GM23338 (cell line): ENCODE results near the gene AJUBA. TPM values are rescaled to one million over a fixed set of nuclear protein-coding genes. Genes with fewer than 3 reads are reported as not detected.

Experiments used
- ATAC-seq: fragments of 200-7000 bp; cut with Tn5 transposase; 3 replicates; pipeline ENCODE4 v1.9.1; 2020
- DNase-seq: peaks from one replicate; pipeline ENCODE4 v3.0.0-alpha.2; 2015; ENCODE audit warnings: low spot score
- H2AFZ ChIP-seq: fragments of 200-600 bp; sonication (generic); 2 replicates; pipeline ENCODE4 v1.8.0; 2016; ENCODE audit warnings: antibody characterized with exemption, mild to moderate bottlenecking, moderate library complexity
- H3F3A ChIP-seq: fragments of 200-600 bp; sonication (generic); replicated peaks from 2 replicates; pipeline ENCODE4 v1.8.0; 2017; ENCODE audit warnings: antibody characterized with exemption, mixed run types, low read depth
- H3K27ac ChIP-seq: fragments of 200-600 bp; sonication (generic); 2 replicates; pipeline ENCODE4 v1.6.1; 2016; ENCODE audit warnings: low read depth
- H3K27me3 ChIP-seq: fragments of 200-600 bp; sonication (generic); 2 replicates; pipeline ENCODE4 v1.8.0; 2016; ENCODE audit warnings: mild to moderate bottlenecking, mixed run types, moderate library complexity; ENCODE audit not compliant: insufficient read depth
- H3K36me3 ChIP-seq: fragments of 200-600 bp; sonication (generic); 2 replicates; pipeline ENCODE4 v1.8.0; 2016; ENCODE audit warnings: mild to moderate bottlenecking; ENCODE audit not compliant: insufficient read depth
- H3K4me1 ChIP-seq: fragments of 200-600 bp; sonication (generic); 2 replicates; pipeline ENCODE4 v1.8.0; 2016; ENCODE audit warnings: mild to moderate bottlenecking, moderate library complexity; ENCODE audit not compliant: insufficient read depth
- H3K4me2 ChIP-seq: fragments of 200-600 bp; sonication (generic); 2 replicates; pipeline ENCODE4 v1.7.1; 2017; ENCODE audit warnings: mixed run types
- H3K4me3 ChIP-seq: fragments of 200-600 bp; sonication (generic); 2 replicates; pipeline ENCODE4 v1.6.1; 2016; ENCODE audit warnings: mixed run types
- H3K79me2 ChIP-seq: fragments of 200-600 bp; sonication (generic); replicated peaks from 2 replicates; pipeline ENCODE4 v1.8.0; 2017; ENCODE audit warnings: mild to moderate bottlenecking; ENCODE audit not compliant: insufficient read depth
- H3K9me2 ChIP-seq: fragments of 200-600 bp; sonication (generic); 2 replicates; pipeline ENCODE4 v1.8.0; 2017; ENCODE audit not compliant: insufficient read depth
- H4K20me1 ChIP-seq: fragments of 200-600 bp; sonication (generic); replicated peaks from 2 replicates; pipeline ENCODE4 v1.8.0; 2017; ENCODE audit warnings: mild to moderate bottlenecking; ENCODE audit not compliant: insufficient read depth
- H3K27ac Mint-ChIP-seq: 2 replicates; pipeline ENCODE4 v1.8.0; 2020; ENCODE audit warnings: inconsistent platforms, mild to moderate bottlenecking, moderate library complexity, mixed read lengths
- H3K27me3 Mint-ChIP-seq: 3 replicates; pipeline ENCODE4 v1.8.0; 2022; ENCODE audit warnings: low read depth, mild to moderate bottlenecking, moderate library complexity, mixed read lengths, inconsistent platforms; ENCODE audit not compliant: insufficient read depth, poor library complexity
- H3K36me3 Mint-ChIP-seq: 3 replicates; pipeline ENCODE4 v1.8.0; 2021; ENCODE audit warnings: low read depth, mild to moderate bottlenecking, inconsistent platforms, moderate library complexity, mixed read lengths
- H3K4me1 Mint-ChIP-seq: 3 replicates; pipeline ENCODE4 v1.8.0; 2020; ENCODE audit warnings: mild to moderate bottlenecking, inconsistent platforms, mixed read lengths
- H3K4me3 Mint-ChIP-seq: 3 replicates; pipeline ENCODE4 v1.8.0; 2021; ENCODE audit warnings: moderate library complexity, mild to moderate bottlenecking, inconsistent platforms, mixed read lengths
- H3K9me3 Mint-ChIP-seq: 3 replicates; pipeline ENCODE4 v1.8.0; 2020; ENCODE audit warnings: moderate library complexity, mild to moderate bottlenecking, inconsistent platforms, mixed read lengths
- CREB1 ChIP-seq: fragments of 250-450 bp; sonication (Bioruptor Pico); IDR thresholded peaks from 2 replicates; pipeline ENCODE4 v1.5.0; 2020; ENCODE audit warnings: low read depth, mild to moderate bottlenecking, moderate library complexity
- EZH2 ChIP-seq: fragments of 200-600 bp; sonication (generic); IDR thresholded peaks from one replicate; pipeline ENCODE4 v1.8.0; 2017; ENCODE audit warnings: antibody characterized with exemption, mild to moderate bottlenecking, low read depth; ENCODE audit not compliant: unreplicated experiment
- JUNB ChIP-seq: IDR thresholded peaks from one replicate; pipeline ENCODE4 v1.6.1; 2016; ENCODE audit warnings: antibody characterized with exemption; ENCODE audit not compliant: unreplicated experiment
- POLR2AphosphoS5 ChIP-seq: IDR thresholded peaks from 2 replicates; pipeline ENCODE4 v1.6.1; 2016; ENCODE audit warnings: antibody characterized with exemption, low read depth
- STAT1 ChIP-seq: IDR thresholded peaks from one replicate; pipeline ENCODE4 v1.6.1; 2016; ENCODE audit warnings: antibody characterized with exemption; ENCODE audit not compliant: unreplicated experiment
- ZNF114 ChIP-seq: fragments of 250-450 bp; sonication (Bioruptor Pico); IDR thresholded peaks from 2 replicates; pipeline ENCODE4 v1.5.0; 2020; ENCODE audit warnings: mild to moderate bottlenecking, moderate library complexity
- ZNF331 ChIP-seq: fragments of 250-450 bp; sonication (Bioruptor Pico); IDR thresholded peaks from 2 replicates; pipeline ENCODE4 v1.5.0; 2020; ENCODE audit warnings: low read depth, mild to moderate bottlenecking, moderate library complexity
- polyA plus RNA-seq: library from polyadenylated mRNA; unstranded; fragments of >200 nt; fragmentation: Nextera tagmentation; extraction: Ambion mirVana; gene quantifications from 2 replicates; pipeline ENCODE4 v1.2.1, GENCODE V29; 2016
- total RNA-seq: library from RNA; depleted of rRNA; stranded (reverse); fragments of >200 nt; shearing (Covaris generic); gene quantifications from 2 replicates; pipeline ENCODE4 v1.2.3, GENCODE V29; 2014
- TF ChIP-seq, protein P1 (sequence below): IDR thresholded peaks from 2 replicates; pipeline ENCODE4 v1.6.1; 2016; ENCODE audit warnings: antibody characterized with exemption
- TF ChIP-seq, protein P2 (sequence below): IDR thresholded peaks from one replicate; pipeline ENCODE4 v1.6.1; 2018; ENCODE audit warnings: antibody characterized with exemption; ENCODE audit not compliant: unreplicated experiment

The AJUBA gene
- total and polyA plus RNA-seq, 2 experiments from 2014 or later = 11.8 to 55.9 TPM

DNA sequence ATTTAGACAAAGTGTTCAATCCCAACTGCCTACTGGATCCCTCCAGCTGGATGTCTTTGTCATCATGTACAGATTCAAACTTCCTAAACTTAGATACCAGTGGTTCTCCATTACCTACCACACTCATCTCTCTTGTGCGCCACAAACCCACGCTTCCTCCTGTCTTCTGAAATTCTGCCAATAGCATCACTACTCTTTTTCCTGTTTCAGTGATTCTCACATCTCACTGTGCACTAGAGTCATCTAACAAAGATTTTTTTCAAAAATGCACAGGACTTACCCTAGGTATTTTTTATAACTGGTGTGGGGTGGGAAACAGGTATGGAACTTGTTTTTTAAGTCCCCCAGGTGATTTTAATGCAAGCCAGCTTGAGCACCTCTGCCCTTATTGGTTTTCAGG is 46.4 kb upstream of the AJUBA start:
- no peak for DNase-seq
- Histone ChIP-seq H3K27me3 (no peaks in the 10 kb centered on the region), H3K9me2 (no peaks in the 10 kb centered on the region), H3K4me3 (no peak overlapping the region), H3K79me2 (peaks cover 50% of the 10 kb centered on the region), H3K4me1 (peaks cover 16% of the 10 kb centered on the region), H4K20me1 (peaks cover 11% of the 10 kb centered on the region), H3K27ac (no peak overlapping the region), H3K36me3 (peaks cover 66% of the 10 kb centered on the region), H3F3A (peaks cover 25% of the 10 kb centered on the region), H2AFZ (no peak overlapping the region), H3K4me2 (no peak overlapping the region)
- H3K27me3 Mint-ChIP-seq = no peaks in the 10 kb centered on the region
- H3K36me3 Mint-ChIP-seq = peaks cover 76% of the 10 kb centered on the region
- H3K4me3 Mint-ChIP-seq = no peak overlapping the region
- no peaks in the 10 kb centered on the region for H3K9me3 Mint-ChIP-seq
- peaks cover 26% of the 10 kb centered on the region for H3K4me1 Mint-ChIP-seq
- TF ChIP-seq CREB1 (CRISPR knock-in tag) (no peak), STAT1 (no peak), POLR2AphosphoS5 (no peak), JUNB (no peak), ZNF331 (no peak)
- TF ChIP-seq, protein P1, sequence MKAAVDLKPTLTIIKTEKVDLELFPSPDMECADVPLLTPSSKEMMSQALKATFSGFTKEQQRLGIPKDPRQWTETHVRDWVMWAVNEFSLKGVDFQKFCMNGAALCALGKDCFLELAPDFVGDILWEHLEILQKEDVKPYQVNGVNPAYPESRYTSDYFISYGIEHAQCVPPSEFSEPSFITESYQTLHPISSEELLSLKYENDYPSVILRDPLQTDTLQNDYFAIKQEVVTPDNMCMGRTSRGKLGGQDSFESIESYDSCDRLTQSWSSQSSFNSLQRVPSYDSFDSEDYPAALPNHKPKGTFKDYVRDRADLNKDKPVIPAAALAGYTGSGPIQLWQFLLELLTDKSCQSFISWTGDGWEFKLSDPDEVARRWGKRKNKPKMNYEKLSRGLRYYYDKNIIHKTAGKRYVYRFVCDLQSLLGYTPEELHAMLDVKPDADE = no peak
- TF ChIP-seq, protein P2, sequence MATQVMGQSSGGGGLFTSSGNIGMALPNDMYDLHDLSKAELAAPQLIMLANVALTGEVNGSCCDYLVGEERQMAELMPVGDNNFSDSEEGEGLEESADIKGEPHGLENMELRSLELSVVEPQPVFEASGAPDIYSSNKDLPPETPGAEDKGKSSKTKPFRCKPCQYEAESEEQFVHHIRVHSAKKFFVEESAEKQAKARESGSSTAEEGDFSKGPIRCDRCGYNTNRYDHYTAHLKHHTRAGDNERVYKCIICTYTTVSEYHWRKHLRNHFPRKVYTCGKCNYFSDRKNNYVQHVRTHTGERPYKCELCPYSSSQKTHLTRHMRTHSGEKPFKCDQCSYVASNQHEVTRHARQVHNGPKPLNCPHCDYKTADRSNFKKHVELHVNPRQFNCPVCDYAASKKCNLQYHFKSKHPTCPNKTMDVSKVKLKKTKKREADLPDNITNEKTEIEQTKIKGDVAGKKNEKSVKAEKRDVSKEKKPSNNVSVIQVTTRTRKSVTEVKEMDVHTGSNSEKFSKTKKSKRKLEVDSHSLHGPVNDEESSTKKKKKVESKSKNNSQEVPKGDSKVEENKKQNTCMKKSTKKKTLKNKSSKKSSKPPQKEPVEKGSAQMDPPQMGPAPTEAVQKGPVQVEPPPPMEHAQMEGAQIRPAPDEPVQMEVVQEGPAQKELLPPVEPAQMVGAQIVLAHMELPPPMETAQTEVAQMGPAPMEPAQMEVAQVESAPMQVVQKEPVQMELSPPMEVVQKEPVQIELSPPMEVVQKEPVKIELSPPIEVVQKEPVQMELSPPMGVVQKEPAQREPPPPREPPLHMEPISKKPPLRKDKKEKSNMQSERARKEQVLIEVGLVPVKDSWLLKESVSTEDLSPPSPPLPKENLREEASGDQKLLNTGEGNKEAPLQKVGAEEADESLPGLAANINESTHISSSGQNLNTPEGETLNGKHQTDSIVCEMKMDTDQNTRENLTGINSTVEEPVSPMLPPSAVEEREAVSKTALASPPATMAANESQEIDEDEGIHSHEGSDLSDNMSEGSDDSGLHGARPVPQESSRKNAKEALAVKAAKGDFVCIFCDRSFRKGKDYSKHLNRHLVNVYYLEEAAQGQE = no peak
- ATAC-seq = no peak
- H3K27ac Mint-ChIP-seq = no peak overlapping the region

DNA sequence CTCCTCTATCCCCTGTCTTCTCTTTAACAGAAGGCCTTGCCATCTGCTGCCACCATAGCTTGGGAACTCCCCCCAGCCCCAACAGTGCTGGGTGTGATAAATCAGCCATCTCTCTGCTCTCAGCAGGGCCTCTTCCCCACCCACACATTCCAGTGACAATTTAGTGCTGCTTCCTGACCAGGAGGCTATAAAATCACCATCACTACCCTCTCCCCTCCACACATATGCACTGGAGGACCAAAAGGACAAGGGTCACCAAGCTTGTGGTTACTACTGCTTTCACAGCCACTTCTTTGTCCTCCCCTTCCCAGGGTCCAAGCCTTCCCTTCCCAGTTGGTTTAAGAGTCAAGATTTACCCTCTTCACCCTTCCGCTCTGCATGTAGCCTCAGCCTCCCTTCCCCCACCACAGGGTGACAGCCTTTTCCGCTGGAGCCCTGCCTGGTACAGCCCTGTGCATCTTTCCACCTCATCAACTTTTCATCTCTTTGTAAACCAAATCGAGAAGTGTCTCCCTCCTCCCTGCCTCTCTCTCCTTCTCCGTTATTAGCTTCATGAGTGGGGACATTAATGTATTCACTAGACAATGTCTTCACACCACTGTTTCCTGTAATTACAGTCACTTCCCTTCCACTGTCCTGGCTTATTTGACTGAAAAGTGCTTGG is 42.9 kb upstream of the AJUBA start:
- DNase-seq (no peak), ATAC-seq (no peak; the same call in 2 of the 3 replicates)
- Histone ChIP-seq H3K4me2 (no peak overlapping the region), H2AFZ (no peak overlapping the region), H3K36me3 (peaks cover 37% of the 10 kb centered on the region; the same call in 1 of the 2 replicates), H3K9me2 (no peaks in the 10 kb centered on the region), H3K4me3 (no peak overlapping the region), H3K4me1 (peaks cover 18% of the 10 kb centered on the region), H3F3A (peaks cover 19% of the 10 kb centered on the region), H4K20me1 (peaks cover 16% of the 10 kb centered on the region), H3K27me3 (no peaks in the 10 kb centered on the region), H3K27ac (peak overlapping the region; percentile 21; the same call in 1 of the 2 replicates), H3K79me2 (peaks cover 16% of the 10 kb centered on the region)
- Mint-ChIP-seq H3K27ac (peak overlapping the region; percentile 43), H3K4me1 (peaks cover 26% of the 10 kb centered on the region), H3K9me3 (no peaks in the 10 kb centered on the region), H3K36me3 (peaks cover 42% of the 10 kb centered on the region), H3K27me3 (peaks cover 5% of the 10 kb centered on the region), H3K4me3 (no peak overlapping the region)
- TF ChIP-seq POLR2AphosphoS5 = no peak
- no peak for TF ChIP-seq EZH2
- TF ChIP-seq, protein P1 = no peak
- TF ChIP-seq ZNF114 (CRISPR knock-in tag) = no peak
- TF ChIP-seq CREB1 (CRISPR knock-in tag) = no peak
